HCT116 (cell line): ENCODE results near the gene NUP133. TPM values are rescaled to one million over a fixed set of nuclear protein-coding genes. Genes with fewer than 3 reads are reported as not detected.

Experiments used
- ATAC-seq: fragments of 200-7000 bp; cut with Tn5 transposase; 2 replicates; pipeline ENCODE4 v1.9.1; 2020; ENCODE audit warnings: mild to moderate bottlenecking, moderate library complexity
- BruUV-seq: library from RNA; stranded (reverse); fragments of 400-500 nt; replicated peaks from 2 replicates; lab custom pipeline; 2021; lab: Mats Ljungman, UMichigan
- CTCF ChIA-PET: fragments of 300-600 bp; sonication (Branson Sonifier 250); formaldehyde crosslinking; loops from one replicate; lab custom pipeline; 2021; ENCODE audit warnings: antibody characterized with exemption; lab: Charles Lee
- POLR2A ChIA-PET: fragments of 300-600, 350-600 bp; sonication (Branson Sonifier 250); formaldehyde crosslinking; loops from one replicate; lab custom pipeline; 2021; ENCODE audit warnings: antibody characterized with exemption; lab: Charles Lee
- RAD21 ChIA-PET, 2 experiments: fragments of 300-600 bp; sonication (Branson Sonifier 250); formaldehyde crosslinking; loops; one replicate each; lab custom pipeline; 2023; ENCODE audit warnings: low total read pairs in 2 of 2; ENCODE audit not compliant: uncharacterized antibody in 2 of 2, unreplicated experiment in 2 of 2, low non-redundant PET in 1 of 2; lab: Charles Lee
- DNase-seq: peaks from one replicate; pipeline ENCODE4 v3.0.0-alpha.2; 2010; ENCODE audit warnings: low read depth, low spot score
- H2AFZ ChIP-seq: fragments of 200-600 bp; shearing (Covaris generic), sonication (generic); 2 replicates; pipeline ENCODE4 v1.6.1; 2017; ENCODE audit warnings: low read depth, mixed run types, mixed read lengths, antibody characterized with exemption, low read length; ENCODE audit not compliant: poor library complexity, severe bottlenecking
- H3K27ac ChIP-seq: 2 replicates; pipeline ENCODE4 v1.5.1; 2012; ENCODE audit warnings: low read depth, low read length
- H3K27me3 ChIP-seq: fragments of 200-600 bp; sonication (generic); 2 replicates; pipeline ENCODE4 v1.6.1; 2016; ENCODE audit warnings: mixed run types, low read length, mixed read lengths; ENCODE audit not compliant: insufficient read depth
- H3K36me3 ChIP-seq, 2 experiments: fragments of 200-500 bp in 1 of 2; fragments of 200-600 bp in 1 of 2; sonication (Bioruptor generic) in 1 of 2; sonication (generic) in 1 of 2; 2 replicates each; pipeline versions ENCODE4 v1.5.1 to v1.6.1; 2014 to 2016; ENCODE audit warnings: low read length in 2 of 2, inconsistent platforms in 1 of 2, mixed read lengths in 1 of 2, mixed run types in 1 of 2; ENCODE audit not compliant: insufficient read depth in 2 of 2, control insufficient read depth in 1 of 2
- H3K4me1 ChIP-seq, 2 experiments: fragments of 200-600 bp in 1 of 2; sonication (generic) in 1 of 2; 2 replicates each; pipeline versions ENCODE4 v1.5.1 to v1.6.1; 2012 to 2017; ENCODE audit warnings: low read length in 2 of 2, inconsistent platforms in 1 of 2, mild to moderate bottlenecking in 1 of 2, mixed read lengths in 1 of 2, mixed run types in 1 of 2, moderate library complexity in 1 of 2; ENCODE audit not compliant: insufficient read depth in 2 of 2, control insufficient read depth in 1 of 2
- H3K4me2 ChIP-seq: fragments of 200-600 bp; sonication (generic); 2 replicates; pipeline ENCODE4 v1.6.1; 2017; ENCODE audit warnings: mixed run types, low read length, mixed read lengths
- H3K4me3 ChIP-seq, 2 experiments: fragments of 200-600 bp in 1 of 2; sonication (generic) in 1 of 2; replicated peaks in 1 of 2; 2 replicates each; pipeline ENCODE4 v1.5.1; 2011 to 2016; ENCODE audit warnings: low read length in 2 of 2, control low read depth in 1 of 2, low read depth in 1 of 2, mild to moderate bottlenecking in 1 of 2, mixed read lengths in 1 of 2, mixed run types in 1 of 2
- H3K79me2 ChIP-seq: fragments of 200-600 bp; sonication (generic); 2 replicates; pipeline ENCODE4 v1.6.1; 2017; ENCODE audit warnings: mild to moderate bottlenecking, mixed run types, low read length, moderate library complexity, mixed read lengths; ENCODE audit not compliant: insufficient read depth
- H3K9ac ChIP-seq: fragments of 200-600 bp; sonication (generic); 2 replicates; pipeline ENCODE4 v1.6.1; 2016; ENCODE audit warnings: low read length, mixed read lengths
- H3K9me2 ChIP-seq: fragments of 200-600 bp; sonication (generic), shearing (Covaris generic); 2 replicates; pipeline ENCODE4 v1.6.1; 2017; ENCODE audit warnings: mixed run types, mild to moderate bottlenecking, moderate library complexity; ENCODE audit not compliant: insufficient read depth
- H3K9me3 ChIP-seq, 2 experiments: fragments of 200-500 bp in 1 of 2; fragments of 200-600 bp in 1 of 2; sonication (Bioruptor generic) in 1 of 2; sonication (generic) in 1 of 2; 2 replicates each; pipeline ENCODE4 v1.6.1; 2014 to 2017; ENCODE audit warnings: low read length in 2 of 2, mixed read lengths in 2 of 2, inconsistent platforms in 1 of 2, low read depth in 1 of 2, mild to moderate bottlenecking in 1 of 2, mixed run types in 1 of 2, moderate library complexity in 1 of 2; ENCODE audit not compliant: control insufficient read depth in 1 of 2, insufficient read depth in 1 of 2
- H4K20me1 ChIP-seq: fragments of 200-600 bp; sonication (generic), shearing (Covaris generic); 2 replicates; pipeline ENCODE4 v1.6.1; 2017; ENCODE audit warnings: mixed run types, mild to moderate bottlenecking, moderate library complexity; ENCODE audit not compliant: insufficient read depth
- CBX3 ChIP-seq: IDR thresholded peaks from 2 replicates; pipeline ENCODE4 v1.6.1; 2012; ENCODE audit warnings: low read depth
- EGR1 ChIP-seq: IDR thresholded peaks from 2 replicates; pipeline ENCODE4 v1.6.1; 2012; ENCODE audit warnings: low read depth
- ELF1 ChIP-seq: IDR thresholded peaks from 2 replicates; pipeline ENCODE4 v1.6.1; 2012; ENCODE audit warnings: low read depth, borderline replicate concordance
- EZH2 ChIP-seq: fragments of 200-600 bp; sonication (generic); IDR thresholded peaks from 2 replicates; pipeline ENCODE4 v1.6.1; 2017; ENCODE audit warnings: antibody characterized with exemption, mixed run types
- FOSL1 ChIP-seq: IDR thresholded peaks from 2 replicates; pipeline ENCODE4 v1.6.1; 2012; ENCODE audit warnings: low read depth
- JUND ChIP-seq: IDR thresholded peaks from 2 replicates; pipeline ENCODE4 v1.6.1; 2012
- POLR2A ChIP-seq: IDR thresholded peaks from 2 replicates; pipeline ENCODE4 v1.7.0; 2011; ENCODE audit warnings: borderline replicate concordance; ENCODE audit not compliant: insufficient read depth, insufficient read length; ENCODE audit errors: extremely low read depth
- POLR2AphosphoS5 ChIP-seq: IDR thresholded peaks from 2 replicates; pipeline ENCODE4 v1.6.1; 2011; ENCODE audit warnings: mild to moderate bottlenecking, low read depth, low read length, moderate library complexity
- RAD21 ChIP-seq: IDR thresholded peaks from 2 replicates; pipeline ENCODE4 v1.6.1; 2012; ENCODE audit warnings: low read depth, mild to moderate bottlenecking
- SIN3A ChIP-seq: IDR thresholded peaks from 2 replicates; pipeline ENCODE4 v1.6.1; 2012; ENCODE audit warnings: low read depth
- SP1 ChIP-seq: IDR thresholded peaks from 2 replicates; pipeline ENCODE4 v1.6.1; 2012; ENCODE audit warnings: low read depth
- SRF ChIP-seq: IDR thresholded peaks from 2 replicates; pipeline ENCODE4 v1.6.1; 2012; ENCODE audit warnings: low read depth
- TCF7L2 ChIP-seq: IDR thresholded peaks from 2 replicates; pipeline ENCODE4 v1.7.0; 2011; ENCODE audit warnings: borderline replicate concordance, inconsistent platforms; ENCODE audit not compliant: insufficient read depth, insufficient read length; ENCODE audit errors: extremely low read depth
- YY1 ChIP-seq: IDR thresholded peaks from 2 replicates; pipeline ENCODE4 v1.6.1; 2011; ENCODE audit warnings: low read length, low read depth, moderate library complexity, mild to moderate bottlenecking; ENCODE audit not compliant: insufficient replicate concordance; ENCODE audit errors: extremely low read depth
- ZFX ChIP-seq: fragments of 450-650 bp; IDR thresholded peaks from 2 replicates; pipeline ENCODE4 v1.6.1; 2017
- intact Hi-C: fragments of 100-400 bp; cut with micrococcal nuclease; formaldehyde crosslinking; loops from 2 replicates; pipeline ENCODE4 v1.10.0; 2022
- total RNA-seq: library from RNA; stranded (reverse); gene quantifications from one replicate; pipeline ENCODE4 v1.2.1, GENCODE V29; 2021; ENCODE audit not compliant: unreplicated experiment
- TF ChIP-seq, protein P1 (sequence below): IDR thresholded peaks from 2 replicates; pipeline ENCODE4 v1.6.1; 2012
- TF ChIP-seq, protein P2 (sequence below): IDR thresholded peaks from 2 replicates; pipeline ENCODE4 v1.6.1; 2011; ENCODE audit warnings: mild to moderate bottlenecking, low read length, moderate library complexity; ENCODE audit not compliant: insufficient replicate concordance; ENCODE audit errors: extremely low read depth
- TF ChIP-seq, protein P3 (sequence below), 3 experiments: fragments of 200-600 bp in 1 of 3; sonication (generic) in 1 of 3; IDR thresholded peaks in 2 of 3; conservative IDR thresholded peaks in 1 of 3; 2 replicates each; pipeline ENCODE4 v1.5.1; 2012 to 2017; ENCODE audit warnings: low read depth in 2 of 3, low read length in 2 of 3, antibody characterized with exemption in 1 of 3, borderline replicate concordance in 1 of 3, control low read depth in 1 of 3, mild to moderate bottlenecking in 1 of 3, mixed read lengths in 1 of 3, mixed run types in 1 of 3, moderate library complexity in 1 of 3; ENCODE audit not compliant: insufficient read depth in 1 of 3
- TF ChIP-seq, protein P4 (sequence below): IDR thresholded peaks from 2 replicates; pipeline ENCODE4 v1.6.1; 2012
- TF ChIP-seq, protein P5 (sequence below): IDR thresholded peaks from 2 replicates; pipeline ENCODE4 v1.6.1; 2012; ENCODE audit warnings: low read depth

Gene NUP133
- total RNA-seq, 1 experiment from 2014 or later, result 52.5 TPM

DNA sequence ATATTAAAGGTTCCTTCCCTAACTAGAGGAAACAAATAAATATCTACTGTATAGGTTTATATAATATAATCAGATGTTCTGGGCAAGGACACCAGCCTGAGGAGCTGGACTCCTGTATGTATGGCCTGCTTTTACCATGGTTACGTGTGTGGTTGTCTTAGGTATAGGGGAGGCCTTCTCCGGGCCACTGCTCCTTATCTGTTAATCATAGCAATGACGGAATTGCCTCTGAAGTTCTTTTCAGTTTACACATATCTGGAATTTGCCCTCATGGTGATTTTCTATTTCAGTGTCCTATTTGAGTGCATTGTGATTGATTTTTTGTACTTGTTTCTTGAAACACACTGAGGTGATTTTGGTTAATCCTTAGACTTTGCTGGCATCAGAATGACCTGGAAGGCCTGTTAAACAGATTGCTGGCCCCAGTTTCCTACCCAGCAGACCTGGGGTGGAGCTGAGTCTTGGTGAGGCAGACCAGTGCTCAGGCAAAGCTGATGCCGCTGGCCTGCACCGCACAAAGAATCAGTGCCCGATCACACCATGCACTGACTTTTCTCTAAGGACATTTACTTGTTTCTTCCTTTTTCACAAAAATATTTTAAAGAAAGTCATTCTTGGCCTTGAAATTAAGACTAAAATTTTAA, 31.8 kb upstream of the NUP133 start:
- intact Hi-C loops, result no loop called here
- POLR2A ChIA-PET, result no interaction called here

More for the DNA sequence above, 31.8 kb upstream of the NUP133 start:
- Histone ChIP-seq H3K9me3 (no peaks in the 10 kb centered on the region), H3K36me3 (peaks cover 10 to 15% of the 10 kb centered on the region in 2 experiments), H3K9ac (no peak overlapping the region), H3K4me2 (no peak overlapping the region), H3K27me3 (no peaks in the 10 kb centered on the region), H3K4me1 (no peaks in the 10 kb centered on the region), H3K27ac (no peak overlapping the region), H3K4me3 (no peak overlapping the region), H3K9me2 (no peaks in the 10 kb centered on the region), H3K79me2 (no peaks in the 10 kb centered on the region), H2AFZ (no peak overlapping the region), H4K20me1 (no peaks in the 10 kb centered on the region)
- DNase-seq (no peak), ATAC-seq (no peak)
- CTCF ChIA-PET, result interaction anchor here (2.3 kb wide), 1 partner anchor 19 kb away, joined by 6 read pairs; the partner anchor contains the start of gene ABCB10
- no TSS peak for BruUV-seq
- RAD21 ChIA-PET, result no interaction called here
- TF ChIP-seq FOSL1, result no peak
- TF ChIP-seq, protein P1, sequence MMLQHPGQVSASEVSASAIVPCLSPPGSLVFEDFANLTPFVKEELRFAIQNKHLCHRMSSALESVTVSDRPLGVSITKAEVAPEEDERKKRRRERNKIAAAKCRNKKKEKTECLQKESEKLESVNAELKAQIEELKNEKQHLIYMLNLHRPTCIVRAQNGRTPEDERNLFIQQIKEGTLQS, result no peak
- TF ChIP-seq, protein P2, sequence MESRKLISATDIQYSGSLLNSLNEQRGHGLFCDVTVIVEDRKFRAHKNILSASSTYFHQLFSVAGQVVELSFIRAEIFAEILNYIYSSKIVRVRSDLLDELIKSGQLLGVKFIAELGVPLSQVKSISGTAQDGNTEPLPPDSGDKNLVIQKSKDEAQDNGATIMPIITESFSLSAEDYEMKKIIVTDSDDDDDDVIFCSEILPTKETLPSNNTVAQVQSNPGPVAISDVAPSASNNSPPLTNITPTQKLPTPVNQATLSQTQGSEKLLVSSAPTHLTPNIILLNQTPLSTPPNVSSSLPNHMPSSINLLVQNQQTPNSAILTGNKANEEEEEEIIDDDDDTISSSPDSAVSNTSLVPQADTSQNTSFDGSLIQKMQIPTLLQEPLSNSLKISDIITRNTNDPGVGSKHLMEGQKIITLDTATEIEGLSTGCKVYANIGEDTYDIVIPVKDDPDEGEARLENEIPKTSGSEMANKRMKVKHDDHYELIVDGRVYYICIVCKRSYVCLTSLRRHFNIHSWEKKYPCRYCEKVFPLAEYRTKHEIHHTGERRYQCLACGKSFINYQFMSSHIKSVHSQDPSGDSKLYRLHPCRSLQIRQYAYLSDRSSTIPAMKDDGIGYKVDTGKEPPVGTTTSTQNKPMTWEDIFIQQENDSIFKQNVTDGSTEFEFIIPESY, result no peak
- TF ChIP-seq CBX3, result no peak
- no peak for TF ChIP-seq RAD21
- no peak for TF ChIP-seq YY1
- TF ChIP-seq, protein P3, sequence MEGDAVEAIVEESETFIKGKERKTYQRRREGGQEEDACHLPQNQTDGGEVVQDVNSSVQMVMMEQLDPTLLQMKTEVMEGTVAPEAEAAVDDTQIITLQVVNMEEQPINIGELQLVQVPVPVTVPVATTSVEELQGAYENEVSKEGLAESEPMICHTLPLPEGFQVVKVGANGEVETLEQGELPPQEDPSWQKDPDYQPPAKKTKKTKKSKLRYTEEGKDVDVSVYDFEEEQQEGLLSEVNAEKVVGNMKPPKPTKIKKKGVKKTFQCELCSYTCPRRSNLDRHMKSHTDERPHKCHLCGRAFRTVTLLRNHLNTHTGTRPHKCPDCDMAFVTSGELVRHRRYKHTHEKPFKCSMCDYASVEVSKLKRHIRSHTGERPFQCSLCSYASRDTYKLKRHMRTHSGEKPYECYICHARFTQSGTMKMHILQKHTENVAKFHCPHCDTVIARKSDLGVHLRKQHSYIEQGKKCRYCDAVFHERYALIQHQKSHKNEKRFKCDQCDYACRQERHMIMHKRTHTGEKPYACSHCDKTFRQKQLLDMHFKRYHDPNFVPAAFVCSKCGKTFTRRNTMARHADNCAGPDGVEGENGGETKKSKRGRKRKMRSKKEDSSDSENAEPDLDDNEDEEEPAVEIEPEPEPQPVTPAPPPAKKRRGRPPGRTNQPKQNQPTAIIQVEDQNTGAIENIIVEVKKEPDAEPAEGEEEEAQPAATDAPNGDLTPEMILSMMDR (IDR thresholded peaks at IDR 0.05 in 2 of 3, conservative IDR thresholded peaks at IDR 0.05 in 1 of 3; ENCODE audit: borderline replicate concordance in 1 of 3, insufficient read depth in 1 of 3, low read depth in 2 of 3, low read length in 2 of 3), result no peak
- no peak for TF ChIP-seq EGR1
- TF ChIP-seq, protein P4, sequence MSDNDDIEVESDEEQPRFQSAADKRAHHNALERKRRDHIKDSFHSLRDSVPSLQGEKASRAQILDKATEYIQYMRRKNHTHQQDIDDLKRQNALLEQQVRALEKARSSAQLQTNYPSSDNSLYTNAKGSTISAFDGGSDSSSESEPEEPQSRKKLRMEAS, result no peak
- TF ChIP-seq, protein P5, sequence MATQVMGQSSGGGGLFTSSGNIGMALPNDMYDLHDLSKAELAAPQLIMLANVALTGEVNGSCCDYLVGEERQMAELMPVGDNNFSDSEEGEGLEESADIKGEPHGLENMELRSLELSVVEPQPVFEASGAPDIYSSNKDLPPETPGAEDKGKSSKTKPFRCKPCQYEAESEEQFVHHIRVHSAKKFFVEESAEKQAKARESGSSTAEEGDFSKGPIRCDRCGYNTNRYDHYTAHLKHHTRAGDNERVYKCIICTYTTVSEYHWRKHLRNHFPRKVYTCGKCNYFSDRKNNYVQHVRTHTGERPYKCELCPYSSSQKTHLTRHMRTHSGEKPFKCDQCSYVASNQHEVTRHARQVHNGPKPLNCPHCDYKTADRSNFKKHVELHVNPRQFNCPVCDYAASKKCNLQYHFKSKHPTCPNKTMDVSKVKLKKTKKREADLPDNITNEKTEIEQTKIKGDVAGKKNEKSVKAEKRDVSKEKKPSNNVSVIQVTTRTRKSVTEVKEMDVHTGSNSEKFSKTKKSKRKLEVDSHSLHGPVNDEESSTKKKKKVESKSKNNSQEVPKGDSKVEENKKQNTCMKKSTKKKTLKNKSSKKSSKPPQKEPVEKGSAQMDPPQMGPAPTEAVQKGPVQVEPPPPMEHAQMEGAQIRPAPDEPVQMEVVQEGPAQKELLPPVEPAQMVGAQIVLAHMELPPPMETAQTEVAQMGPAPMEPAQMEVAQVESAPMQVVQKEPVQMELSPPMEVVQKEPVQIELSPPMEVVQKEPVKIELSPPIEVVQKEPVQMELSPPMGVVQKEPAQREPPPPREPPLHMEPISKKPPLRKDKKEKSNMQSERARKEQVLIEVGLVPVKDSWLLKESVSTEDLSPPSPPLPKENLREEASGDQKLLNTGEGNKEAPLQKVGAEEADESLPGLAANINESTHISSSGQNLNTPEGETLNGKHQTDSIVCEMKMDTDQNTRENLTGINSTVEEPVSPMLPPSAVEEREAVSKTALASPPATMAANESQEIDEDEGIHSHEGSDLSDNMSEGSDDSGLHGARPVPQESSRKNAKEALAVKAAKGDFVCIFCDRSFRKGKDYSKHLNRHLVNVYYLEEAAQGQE, result no peak
- TF ChIP-seq SIN3A, result no peak
- TF ChIP-seq TCF7L2, result no peak
- no peak for TF ChIP-seq EZH2
- no peak for TF ChIP-seq ELF1
- no peak for TF ChIP-seq JUND
- TF ChIP-seq POLR2AphosphoS5, result no peak
- TF ChIP-seq SRF, result no peak
- no peak for TF ChIP-seq ZFX
- no peak for TF ChIP-seq SP1
- TF ChIP-seq POLR2A, result no peak
